Amygdala (tissue), 56 donors: ENCODE data around the gene SLC9A8.

Experiments
- DNase-seq, 56 donors: peaks; one replicate each; lab custom pipeline; 2025; lab: John Stamatoyannopoulos, UW

SLC9A8 gene

GRCh38 chr20:49909499-49910339 is 97.1 kb downstream of the SLC9A8 start:
- peak in 25 of 56 donors; percentile 15 to 68 (median 38) for DNase-seq

- DNase-seq, result peak in 1 of 56 donors; percentile 37
Measured at GRCh38 chr20:49910340-49910706, 97.7 kb downstream of the SLC9A8 start.

DNA sequence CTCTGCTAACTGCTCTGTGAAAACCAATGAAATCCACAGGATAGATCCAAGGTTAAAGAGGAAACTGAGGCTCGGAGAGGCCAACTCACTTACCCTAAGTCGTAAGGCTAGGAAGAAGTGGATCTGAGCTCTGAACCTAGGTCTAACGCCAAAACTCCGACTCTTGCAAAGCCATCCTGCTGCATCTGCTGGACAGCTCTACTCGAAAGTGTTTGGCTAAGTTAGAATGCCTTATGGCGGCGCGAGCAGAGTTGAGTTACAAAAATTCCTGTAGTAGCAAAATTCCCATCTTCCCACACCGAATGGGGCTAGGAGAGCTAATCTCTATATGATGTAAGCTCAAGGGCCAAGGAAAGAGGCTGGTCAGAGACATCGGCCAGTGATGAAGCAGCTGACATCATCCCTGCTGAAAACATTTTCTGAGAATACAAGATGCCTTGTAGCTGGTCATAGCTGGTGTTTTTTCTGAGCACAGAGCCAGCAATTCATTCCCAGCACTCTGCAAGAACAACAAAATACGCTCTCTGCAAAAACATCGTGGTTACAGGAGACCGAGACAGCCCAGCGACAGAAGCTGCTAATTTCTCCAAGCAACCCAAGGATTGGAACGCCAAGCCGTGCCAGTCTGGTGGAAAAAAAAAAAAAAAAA is 100.9 kb downstream of the SLC9A8 start:
- DNase-seq, result peak in 28 of 56 donors; percentile 22 to 68 (median 38)

GRCh38 chr20:49914310-49915117 is 101.9 kb downstream of the SLC9A8 start:
- peak in 15 of 56 donors; percentile 15 to 50 (median 29) for DNase-seq

DNA sequence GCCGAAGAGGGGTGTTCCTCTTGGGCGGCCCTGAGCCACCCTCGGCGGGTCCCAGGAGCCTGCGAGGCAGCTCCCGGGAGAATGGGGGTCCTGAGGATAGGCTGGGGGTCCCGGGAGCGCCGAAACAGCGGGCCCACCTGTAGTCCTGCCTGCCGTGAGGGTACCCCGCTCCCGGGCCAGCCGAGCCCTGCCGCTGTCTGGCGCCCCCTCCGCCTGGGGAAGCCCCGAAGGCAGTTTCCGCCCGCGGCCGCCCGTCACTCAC is 102.4 kb downstream of the SLC9A8 start:
- peak in 2 of 56 donors; percentile 47 to 60 for DNase-seq

DNA sequence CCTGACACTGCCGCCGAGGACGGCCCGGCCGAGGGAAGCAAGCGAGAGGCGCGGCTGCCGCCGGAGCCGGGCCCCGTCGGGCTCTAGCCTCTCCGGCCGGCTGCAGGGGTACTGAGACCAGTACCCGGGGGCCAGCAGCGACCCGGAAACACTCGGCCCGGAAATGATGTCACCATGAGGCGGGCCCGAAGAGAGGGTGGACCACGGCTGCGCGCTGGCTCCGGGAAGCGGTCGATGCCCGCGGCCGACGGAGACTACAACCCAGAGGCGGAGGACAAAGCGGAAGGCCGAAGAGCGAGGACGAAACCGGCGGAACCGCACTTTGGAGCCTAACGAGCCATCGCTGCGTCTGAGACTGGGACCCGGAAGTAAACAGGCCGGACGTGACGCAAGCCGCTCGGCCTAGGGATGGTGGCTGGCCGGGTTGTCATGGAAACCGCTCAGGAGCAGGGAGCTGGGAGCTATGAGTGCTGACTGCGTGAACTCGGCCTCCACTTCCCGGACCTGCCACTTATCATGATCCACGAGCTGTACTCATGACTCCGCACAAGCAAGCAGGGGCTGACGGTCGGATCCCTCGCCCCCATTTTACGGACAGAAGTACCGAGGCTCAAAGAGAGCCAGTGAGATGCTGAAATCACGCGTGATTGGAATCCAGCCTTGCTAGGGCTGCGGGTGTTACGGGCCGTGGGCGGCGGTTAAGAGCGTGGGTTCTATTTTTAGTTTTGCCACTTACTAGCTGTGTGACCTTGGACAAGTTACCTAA is 102.9 kb downstream of the SLC9A8 start, which contains the start of gene SPATA2:
Gene SPATA2 (minus strand): TSS at position 150 of the 766 bp plus-strand sequence. CDS start 7,039 bp downstream, outside the sequence.
- peak; percentile 63 to 99 (median 93) for DNase-seq

- DNase-seq, result no peak
Measured at GRCh38 chr20:49916146-49917002, 103.7 kb downstream of the SLC9A8 start.

DNA sequence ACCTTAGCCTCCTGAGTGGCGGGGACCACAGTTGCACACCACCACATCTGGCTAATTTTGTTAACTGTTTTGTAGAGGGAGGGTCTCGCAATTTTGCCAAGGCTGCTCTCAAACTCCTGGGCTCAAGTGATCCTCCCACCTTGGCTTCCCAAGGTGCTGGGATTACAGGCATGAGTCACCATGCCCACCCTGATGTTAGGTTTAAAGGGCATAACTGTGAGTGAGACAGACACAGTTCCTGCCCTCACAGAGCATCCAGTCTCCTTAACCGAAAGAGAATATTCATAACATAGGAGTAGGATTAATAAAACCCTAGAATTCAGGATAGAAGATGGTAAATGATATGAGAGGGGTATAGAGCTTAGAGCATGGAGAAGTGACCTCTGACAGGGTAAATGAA is 105.8 kb downstream of the SLC9A8 start:
- no peak for DNase-seq

GRCh38 chr20:49919009-49919408 is 106.4 kb downstream of the SLC9A8 start:
- no peak for DNase-seq

- DNase-seq, result no peak
Measured at GRCh38 chr20:49919461-49919860, 106.8 kb downstream of the SLC9A8 start.

- no peak for DNase-seq
Measured at GRCh38 chr20:49924247-49924646, 111.6 kb downstream of the SLC9A8 start.

GRCh38 chr20:49925901-49926454 is 113.3 kb downstream of the SLC9A8 start:
- no peak for DNase-seq

DNA sequence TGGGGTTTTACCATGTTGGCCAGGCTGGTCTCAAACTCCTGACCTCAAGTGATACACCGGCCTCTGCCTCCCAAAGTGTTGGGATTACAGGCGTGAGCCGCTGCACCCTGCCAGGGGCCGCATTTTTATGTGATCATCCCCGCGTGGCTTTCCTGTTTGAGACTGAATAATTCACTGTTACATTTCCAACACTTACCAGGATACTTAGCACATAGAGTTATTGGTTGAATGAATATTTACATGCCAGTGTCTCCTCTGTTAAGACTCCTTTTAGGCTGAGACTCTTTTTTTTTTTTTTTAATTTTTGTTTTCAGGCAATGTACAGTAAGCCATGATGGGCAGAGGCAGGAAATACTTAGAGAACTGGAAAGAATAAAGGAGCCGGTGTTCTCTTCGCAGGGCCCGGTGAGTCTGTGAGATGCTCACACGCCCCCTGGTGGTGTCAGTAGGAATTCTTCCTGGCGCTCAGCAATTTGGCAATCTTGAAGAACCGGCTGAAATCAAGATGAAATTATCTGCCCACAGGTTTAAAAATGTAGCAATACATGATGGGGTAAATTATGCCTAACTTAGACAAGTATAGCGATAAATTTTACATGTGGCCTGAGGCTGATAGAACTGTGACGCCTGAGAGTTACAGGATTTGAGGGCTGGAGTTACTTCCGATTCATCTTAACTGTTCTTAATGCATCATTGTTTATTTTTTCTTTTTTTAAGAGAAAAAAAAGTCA is 115.9 kb downstream of the SLC9A8 start:
- peak in 53 of 56 donors; percentile 15 to 93 (median 64) for DNase-seq

DNA sequence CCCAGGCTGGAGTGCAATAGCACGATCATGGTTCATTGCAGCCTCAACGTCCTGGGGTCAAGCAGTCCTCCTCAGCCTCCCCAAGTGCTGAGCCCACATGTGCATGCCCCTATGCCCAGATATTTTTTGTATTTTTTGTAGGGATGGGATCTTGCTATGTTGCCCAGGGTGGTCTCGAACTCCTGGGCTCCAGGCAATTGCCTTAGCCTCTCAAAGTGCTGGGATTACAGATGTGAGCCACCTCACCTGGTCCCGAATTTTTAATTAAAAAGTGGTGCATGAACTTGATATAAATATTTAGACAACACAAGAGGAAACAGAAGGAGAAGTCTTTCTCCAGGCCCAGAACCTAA is 116.5 kb downstream of the SLC9A8 start:
- no peak for DNase-seq

GRCh38 chr20:49935746-49936152 is 123.1 kb downstream of the SLC9A8 start:
- no peak for DNase-seq

DNA sequence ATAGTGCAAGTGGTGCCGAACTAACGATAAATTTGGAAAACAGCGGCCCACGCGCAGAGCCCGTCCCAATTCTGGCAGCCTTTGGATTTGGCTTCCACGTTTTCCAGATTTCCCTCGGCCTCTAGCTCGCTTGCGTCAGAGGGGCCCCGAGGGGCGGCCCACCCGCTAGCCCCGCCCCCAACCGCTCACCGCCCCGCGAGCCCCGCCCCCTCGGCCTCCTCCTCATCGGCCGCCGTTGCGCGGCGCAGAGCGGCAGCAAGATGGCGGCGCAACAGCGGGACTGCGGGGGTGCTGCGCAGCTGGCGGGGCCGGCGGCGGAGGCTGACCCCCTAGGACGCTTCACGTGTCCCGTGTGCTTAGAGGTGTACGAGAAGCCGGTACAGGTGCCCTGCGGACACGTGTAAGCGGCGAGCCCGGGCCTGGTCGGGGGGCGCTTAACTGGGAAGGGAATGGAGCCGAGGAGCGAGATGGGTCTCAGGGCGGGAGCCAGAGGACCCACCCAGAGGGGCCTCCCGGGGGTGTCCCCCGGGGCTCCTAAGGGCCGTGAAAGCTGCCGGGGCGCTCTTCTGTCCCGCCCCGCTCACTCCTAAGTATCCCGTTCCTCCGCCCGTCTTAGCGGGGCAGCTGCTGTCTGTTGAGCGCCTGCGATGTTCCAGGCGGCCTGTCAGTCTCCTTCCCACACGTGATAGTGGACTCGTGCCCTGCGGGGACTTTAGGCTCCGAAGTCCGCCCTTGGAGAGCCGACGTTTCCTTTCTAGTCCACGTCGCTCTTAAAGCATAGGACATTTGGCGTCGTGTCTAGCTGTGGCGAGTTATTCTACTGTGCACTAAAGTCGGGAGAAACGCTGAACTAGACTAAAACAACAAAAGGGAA is 123.8 kb downstream of the SLC9A8 start, which contains the start of gene RNF114:
Gene RNF114 (plus strand): TSS at position 245 of the 874 bp plus-strand sequence. CDS start 16 bp downstream, at position 261.
- DNase-seq, result peak in 55 of 56 donors; percentile 51 to 93 (median 84)
